NCI-H1436 treated with DMSO at 0.1 percent for 48 hours (cell line): Measurements from ENCODE around the gene BPIFB3.

Source experiments
- DNase-seq: peaks from one replicate; lab custom pipeline; 2025; lab: John Stamatoyannopoulos, UW

The BPIFB3 gene

GRCh38 chr20:33062105-33062824, 8.6 kb downstream of the BPIFB3 start:
- no peak for DNase-seq

GRCh38 chr20:33062825-33063149, 9.1 kb downstream of the BPIFB3 start:
- no peak for DNase-seq

- DNase-seq, result no peak
Observed at GRCh38 chr20:33063271-33063670, 9.6 kb downstream of the BPIFB3 start.

GRCh38 chr20:33064572-33065287, 11.0 kb downstream of the BPIFB3 start:
- DNase-seq, result no peak

- no peak for DNase-seq
Observed at GRCh38 chr20:33065785-33066184, 12.1 kb downstream of the BPIFB3 start.

GRCh38 chr20:33067806-33068205, 14.1 kb downstream of the BPIFB3 start:
- DNase-seq, result no peak

- DNase-seq, result no peak
Observed at GRCh38 chr20:33068251-33068939, 14.7 kb downstream of the BPIFB3 start.

- DNase-seq, result no peak
Observed at GRCh38 chr20:33069673-33070072, 16.0 kb downstream of the BPIFB3 start.

GRCh38 chr20:33070111-33071053, 16.7 kb downstream of the BPIFB3 start:
- DNase-seq, result no peak

- no peak for DNase-seq
Observed at GRCh38 chr20:33071198-33071597, 17.5 kb downstream of the BPIFB3 start.

- DNase-seq, result no peak
Observed at GRCh38 chr20:33072362-33072761, 18.7 kb downstream of the BPIFB3 start.

GRCh38 chr20:33072813-33073212, 19.1 kb downstream of the BPIFB3 start:
- no peak for DNase-seq

GRCh38 chr20:33074675-33075074, 21.0 kb downstream of the BPIFB3 start:
- no peak for DNase-seq

GRCh38 chr20:33075281-33075680, 21.6 kb downstream of the BPIFB3 start:
- DNase-seq, result no peak

- no peak for DNase-seq
Observed at GRCh38 chr20:33076662-33077372, 23.1 kb downstream of the BPIFB3 start.

GRCh38 chr20:33079259-33079658, 25.6 kb downstream of the BPIFB3 start, which contains the start of gene BPIFB4:
TSS of gene BPIFB4 (plus strand) at chr20:33079643. CDS start at chr20:33081527, 1,884 bp downstream.
- no peak for DNase-seq

GRCh38 chr20:33081411-33082154, 27.9 kb downstream of the BPIFB3 start:
- DNase-seq, result no peak

GRCh38 chr20:33082546-33082945, 28.8 kb downstream of the BPIFB3 start:
- no peak for DNase-seq

- DNase-seq, result no peak
Observed at GRCh38 chr20:33083544-33084340, 30.0 kb downstream of the BPIFB3 start.

- no peak for DNase-seq
Observed at GRCh38 chr20:33084722-33085121, 31.0 kb downstream of the BPIFB3 start.
